ENCODE results near the gene MAD2L2. TPM values are rescaled to one million over a fixed set of nuclear protein-coding genes. Genes with fewer than 3 reads are reported as not detected.
"Not testable (repeated sequence)": the region's sequence is repeated elsewhere in the genome, so short reads cannot be mapped to it uniquely, and the experiment has no call there.

MAD2L2 gene
- total RNA-seq, 1 experiment from 2014 or later, result 283 TPM

- not testable (repeated sequence) for H2AFZ ChIP-seq (ENCODE audit: low read length); H3K4me1 ChIP-seq (ENCODE audit: insufficient read depth, low read length); H3K4ac ChIP-seq (ENCODE audit: low read depth, low read length); H2BK120ac ChIP-seq (ENCODE audit: low read depth, low read length, poor library complexity, severe bottlenecking); H3K79me2 ChIP-seq (ENCODE audit: insufficient read depth, low read length); H3K4me3 Mint-ChIP-seq; H3K23ac ChIP-seq (ENCODE audit: insufficient read length, low read depth, low read length); H3T11ph ChIP-seq (ENCODE audit: low read length); H4K20me1 ChIP-seq (ENCODE audit: control insufficient read depth, insufficient read depth, insufficient read length); H3K18ac ChIP-seq (ENCODE audit: insufficient read length, low read depth, low read length); H3K4me2 ChIP-seq (ENCODE audit: insufficient read depth, insufficient read length, low read length); H4K8ac ChIP-seq (replicated peaks; ENCODE audit: insufficient read length, low read depth, low read length); H3K79me1 ChIP-seq (ENCODE audit: insufficient read depth, low read depth, low read length, poor library complexity, severe bottlenecking); H2BK5ac ChIP-seq (ENCODE audit: insufficient read length, low read length); H3K36me3 Mint-ChIP-seq (ENCODE audit: insufficient read depth in 1 of 3, low read depth in 3 of 3); H3K56ac ChIP-seq (ENCODE audit: insufficient read length, low read depth, low read length); H3K9me3 Mint-ChIP-seq; H2BK15ac ChIP-seq (ENCODE audit: low read depth, low read length); H2BK20ac ChIP-seq (ENCODE audit: low read depth, low read length, poor library complexity, severe bottlenecking); H3K27me3 Mint-ChIP-seq (ENCODE audit: low read depth); H3K9me3 ChIP-seq (ENCODE audit: control insufficient read depth, low read depth, low read length); H4K5ac ChIP-seq (ENCODE audit: insufficient read length, low read depth, low read length); H4K91ac ChIP-seq (ENCODE audit: insufficient read length, low read depth, low read length); H3K27ac Mint-ChIP-seq; H3K27ac ChIP-seq (ENCODE audit: insufficient read length, low read depth, low read length); H3K23me2 ChIP-seq (ENCODE audit: insufficient read length, low read depth, low read length, poor library complexity, severe bottlenecking); H3K27me3 ChIP-seq (ENCODE audit: insufficient read depth, low read length); H3K14ac ChIP-seq (ENCODE audit: insufficient read depth, low read length); H2BK12ac ChIP-seq (ENCODE audit: insufficient read length, low read depth, low read length); H3K4me1 Mint-ChIP-seq; H2AK5ac ChIP-seq (ENCODE audit: insufficient read length, low read length); H3K9ac ChIP-seq (ENCODE audit: extremely low read depth, insufficient read length, low read length)
- DNase-seq, result peak; percentile 67
- no CpG with 5 or more reads among the region's 18 CpGs for WGBS (ENCODE audit: extremely low coverage, insufficient read length, low lambda C conversion rate)
- TF ChIP-seq CTCF (conservative IDR thresholded peaks at IDR 0.05), result peak; percentile 98
These were observed 38.4 kb downstream of the MAD2L2 start for GRCh38 chr1:11642418-11643017.

Data from H9 (cell line).